Omental fat pad (tissue), 4 donors: Measurements from ENCODE around the gene BLVRB. TPM values are rescaled to one million over a fixed set of nuclear protein-coding genes. Genes with fewer than 3 reads are reported as not detected.
"Not testable (repeated sequence)": the region's sequence is repeated elsewhere in the genome, so short reads cannot be mapped to it uniquely, and the experiment has no call there.

ENCODE experiments used
- ATAC-seq: fragments of 150-250 bp; one replicate; pipeline ENCODE4 v1.9.1; 2016; ENCODE audit warnings: mild to moderate bottlenecking, moderate library complexity; ENCODE audit not compliant: low FRiP score
- DNase-seq: peaks from one replicate; pipeline ENCODE4 v3.0.0-alpha.2; 2019; ENCODE audit warnings: low spot score
- total RNA-seq, 4 donors: library from RNA; depleted of rRNA; stranded (reverse); fragments of >200 nt; gene quantifications; one replicate each; pipeline ENCODE4 v1.1.0, GENCODE V29; 2016
- TF ChIP-seq, protein P1 (sequence below), 3 donors: fragments of 450-650 bp; IDR thresholded peaks; one replicate each; pipeline ENCODE4 v1.5.1; 2016 to 2017; ENCODE audit warnings: antibody characterized with exemption in 3 of 3, mild to moderate bottlenecking in 3 of 3, moderate library complexity in 2 of 3

The BLVRB gene
- total RNA-seq, 4 donors from 2014 or later = 240 to 419 (median 329) TPM

DNA sequence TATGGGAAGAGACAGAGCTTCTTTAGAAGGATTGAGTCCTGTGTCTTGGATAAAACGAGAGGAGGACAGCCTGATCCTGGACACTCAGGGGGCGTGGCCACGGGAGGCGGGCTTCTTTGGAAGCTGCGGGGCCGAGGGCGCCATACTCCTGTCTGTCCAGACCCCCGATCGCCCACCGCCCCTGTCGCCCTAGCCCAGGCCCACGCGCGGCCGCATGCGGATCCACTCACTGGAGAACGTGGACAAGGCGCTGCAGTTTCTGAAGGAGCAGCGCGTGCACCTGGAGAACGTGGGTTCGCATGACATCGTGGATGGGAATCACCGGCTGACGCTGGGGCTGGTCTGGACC is 24.3 kb upstream of the BLVRB start:
- DNase-seq (no peak), ATAC-seq (no peak)
- TF ChIP-seq, protein P1, sequence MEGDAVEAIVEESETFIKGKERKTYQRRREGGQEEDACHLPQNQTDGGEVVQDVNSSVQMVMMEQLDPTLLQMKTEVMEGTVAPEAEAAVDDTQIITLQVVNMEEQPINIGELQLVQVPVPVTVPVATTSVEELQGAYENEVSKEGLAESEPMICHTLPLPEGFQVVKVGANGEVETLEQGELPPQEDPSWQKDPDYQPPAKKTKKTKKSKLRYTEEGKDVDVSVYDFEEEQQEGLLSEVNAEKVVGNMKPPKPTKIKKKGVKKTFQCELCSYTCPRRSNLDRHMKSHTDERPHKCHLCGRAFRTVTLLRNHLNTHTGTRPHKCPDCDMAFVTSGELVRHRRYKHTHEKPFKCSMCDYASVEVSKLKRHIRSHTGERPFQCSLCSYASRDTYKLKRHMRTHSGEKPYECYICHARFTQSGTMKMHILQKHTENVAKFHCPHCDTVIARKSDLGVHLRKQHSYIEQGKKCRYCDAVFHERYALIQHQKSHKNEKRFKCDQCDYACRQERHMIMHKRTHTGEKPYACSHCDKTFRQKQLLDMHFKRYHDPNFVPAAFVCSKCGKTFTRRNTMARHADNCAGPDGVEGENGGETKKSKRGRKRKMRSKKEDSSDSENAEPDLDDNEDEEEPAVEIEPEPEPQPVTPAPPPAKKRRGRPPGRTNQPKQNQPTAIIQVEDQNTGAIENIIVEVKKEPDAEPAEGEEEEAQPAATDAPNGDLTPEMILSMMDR (IDR thresholded peaks at IDR 0.05) = no peak

DNA sequence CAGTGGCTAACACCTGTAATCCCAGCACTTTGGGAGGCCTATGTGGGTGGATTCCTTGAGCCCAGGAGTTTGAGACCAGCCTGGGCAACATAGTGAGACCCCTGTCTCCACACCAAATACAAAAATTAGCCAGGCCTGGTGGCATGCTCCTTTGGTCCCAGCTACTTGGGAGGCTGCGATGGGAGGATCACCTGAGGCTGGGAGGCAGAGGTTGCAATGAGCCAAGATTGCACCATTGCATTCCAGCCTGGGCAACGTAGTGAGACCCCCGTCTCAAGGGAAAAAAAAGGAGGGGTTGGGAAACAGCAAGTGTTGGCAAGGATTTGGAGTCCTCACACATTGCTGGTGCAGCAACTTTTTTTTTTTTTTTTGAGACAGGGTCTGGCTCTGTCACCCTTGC is 20.5 kb upstream of the BLVRB start:
- ATAC-seq (no peak), DNase-seq (no peak)
- TF ChIP-seq, protein P1 (IDR thresholded peaks at IDR 0.05) = no peak

DNA sequence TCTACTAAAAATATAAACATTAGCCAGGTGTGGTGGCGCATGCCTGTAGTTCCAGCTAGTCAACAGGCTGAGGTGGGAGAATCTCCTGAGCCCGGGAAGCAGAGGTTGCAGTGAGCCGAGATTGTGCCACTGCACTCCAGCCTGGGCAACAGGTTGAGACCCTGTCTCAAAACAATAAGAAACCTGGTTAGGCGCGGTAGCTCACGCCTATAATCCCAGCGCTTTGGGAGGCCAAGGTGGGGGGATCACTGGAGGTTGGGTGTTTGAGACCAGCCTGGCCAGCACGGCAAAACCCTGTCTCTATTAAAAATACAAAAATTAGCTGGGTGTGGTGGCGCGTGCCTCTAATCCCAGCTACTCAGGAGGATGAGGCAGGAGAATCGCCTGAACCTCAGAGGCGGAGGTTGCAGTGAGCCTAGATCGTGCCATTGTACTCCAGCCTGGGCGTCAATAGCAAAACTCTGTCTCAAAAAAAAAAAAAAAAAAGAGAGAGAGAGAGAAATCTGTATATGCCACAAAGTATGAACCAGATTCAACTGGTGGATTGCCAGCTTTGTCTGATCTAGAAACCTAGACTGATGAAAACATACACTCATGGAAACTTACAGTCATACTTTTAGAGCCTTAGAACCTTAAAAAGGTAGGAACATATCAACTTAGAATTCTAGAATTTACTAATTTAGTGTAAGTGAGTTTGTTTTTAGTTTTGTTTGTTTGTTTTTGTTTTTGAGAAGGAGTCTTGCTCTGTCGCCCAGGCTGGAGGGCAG is 10.5 kb upstream of the BLVRB start:
- not testable (repeated sequence) for ATAC-seq, DNase-seq

DNA sequence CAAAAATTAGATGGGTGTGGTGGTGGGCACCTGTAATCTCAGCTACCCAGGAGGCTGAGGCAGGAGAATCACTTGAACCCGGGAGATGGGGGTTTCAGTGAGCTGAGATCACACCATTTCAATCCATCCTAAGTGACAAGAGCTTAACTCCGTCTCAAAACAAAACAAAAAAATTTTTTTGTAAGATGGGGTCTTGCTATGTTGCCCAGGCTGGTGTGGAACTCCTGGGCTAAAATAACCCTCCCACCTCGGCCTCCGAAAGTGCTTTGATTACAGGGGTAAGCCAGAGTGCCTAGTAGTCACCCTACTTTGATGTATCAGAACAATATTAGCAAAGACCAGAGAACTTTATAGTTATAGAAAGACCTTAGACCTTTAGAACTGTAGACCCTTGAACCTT is 9.2 kb upstream of the BLVRB start:
- no peak for ATAC-seq

DNA sequence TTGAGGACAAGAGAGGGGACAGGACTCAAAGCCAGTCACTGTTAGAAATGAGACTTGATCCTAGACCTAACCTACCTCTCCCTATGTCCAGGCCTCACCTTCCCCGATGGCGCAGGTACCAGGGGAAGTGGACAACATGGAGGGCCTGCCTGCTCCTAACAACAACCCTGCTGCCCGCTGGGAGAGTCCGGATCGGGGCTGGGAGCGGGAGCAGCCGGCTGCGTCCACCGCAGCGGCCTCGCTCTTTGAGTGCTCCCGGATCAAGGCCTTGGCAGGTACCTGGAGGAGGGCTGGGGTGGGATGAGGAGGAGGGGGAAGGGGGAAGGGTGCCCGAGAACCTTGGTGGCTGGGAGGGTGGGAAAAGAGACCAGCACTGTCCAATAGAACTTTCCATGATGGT is 7.0 kb upstream of the BLVRB start:
- TF ChIP-seq, protein P1 (IDR thresholded peaks at IDR 0.05) = no peak
- DNase-seq = no peak
- no peak for ATAC-seq

More for the DNA sequence above, 9.2 kb upstream of the BLVRB start:
- TF ChIP-seq, protein P1 (IDR thresholded peaks at IDR 0.05) = no peak
- DNase-seq = no peak

DNA sequence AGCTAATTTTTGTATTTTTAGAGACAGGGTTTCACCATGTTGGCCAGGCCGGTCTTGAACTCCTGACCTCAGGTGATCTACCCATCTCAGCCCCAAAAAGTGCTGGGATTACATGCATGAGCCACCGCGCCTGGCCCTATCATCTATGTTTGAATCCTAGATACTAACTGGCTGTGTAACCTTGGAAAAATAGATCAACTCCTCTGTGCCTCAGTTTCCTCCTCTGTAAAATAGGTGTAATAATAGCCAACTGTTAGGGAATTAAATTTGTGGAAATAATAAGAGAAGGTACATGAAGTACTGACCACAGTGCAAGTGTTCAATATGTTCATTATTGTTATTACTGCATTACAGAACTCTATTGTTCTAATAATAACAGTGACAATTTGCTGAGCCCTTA is 5.6 kb upstream of the BLVRB start:
- TF ChIP-seq, protein P1 (IDR thresholded peaks at IDR 0.05) = no peak
- DNase-seq (no peak), ATAC-seq (no peak)

DNA sequence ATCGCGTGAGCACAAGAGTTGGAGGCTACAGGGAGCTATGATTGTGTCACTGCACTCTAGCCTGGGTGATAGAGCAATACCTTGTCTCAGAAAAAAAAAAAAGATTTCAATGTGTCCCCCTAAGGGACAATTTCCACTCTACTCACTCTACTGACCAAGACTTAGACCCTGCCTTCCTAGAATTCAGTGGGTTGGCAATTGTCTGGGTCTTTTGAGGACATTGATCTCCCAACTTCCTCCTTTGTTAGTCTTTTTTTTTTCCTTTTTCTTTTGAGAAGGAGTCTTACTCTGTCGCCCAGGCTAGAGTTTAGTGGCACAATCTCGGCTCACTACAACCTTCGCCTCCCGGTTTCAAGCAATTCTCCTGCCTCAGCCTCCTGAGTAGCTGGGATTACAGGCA is 3.5 kb upstream of the BLVRB start:
- TF ChIP-seq, protein P1 (IDR thresholded peaks at IDR 0.05) = no peak
- DNase-seq = no peak
- no peak for ATAC-seq
